ENCODE results near the gene RPS6KA6. TPM values are rescaled to one million over a fixed set of nuclear protein-coding genes. Genes with fewer than 3 reads are reported as not detected.

RPS6KA6 gene
- polyA plus RNA-seq, 1 of the 3 experiments (the other 2 are of a cell fraction), result 1.7 TPM

GRCh38 chrX:84165711-84166110, 22.3 kb downstream of the RPS6KA6 start:
- no peaks in the 10 kb centered on the region for H3K36me3 ChIP-seq (replicated peaks in 1 of 2; ENCODE audit: control insufficient read depth in 1 of 2, insufficient read depth in 2 of 2, low read length in 1 of 2)
- H3K9me3 ChIP-seq, result no peaks in the 10 kb centered on the region
- no peaks in the 10 kb centered on the region for H3K27me3 ChIP-seq (ENCODE audit: insufficient read depth)
- TF ChIP-seq TCF12 (IDR thresholded peaks at IDR 0.05) (no peak), USF1 (IDR thresholded peaks at IDR 0.05; ENCODE audit: borderline replicate concordance, low read depth) (no peak), GABPA (IDR thresholded peaks at IDR 0.05; ENCODE audit: low read depth) (no peak), POLR2AphosphoS5 (IDR thresholded peaks at IDR 0.05; ENCODE audit: low read depth, low read length) (no peak), PBX3 (IDR thresholded peaks at IDR 0.05) (no peak), RFX5 (IDR thresholded peaks at IDR 0.05; ENCODE audit: low read length) (no peak), RAD21 (IDR thresholded peaks at IDR 0.05; ENCODE audit: low read length) (no peak), YY1 (IDR thresholded peaks at IDR 0.05; ENCODE audit: low read depth) (no peak), TAF1 (IDR thresholded peaks at IDR 0.05; ENCODE audit: borderline replicate concordance, low read depth, low read length) (no peak), ELF1 (IDR thresholded peaks at IDR 0.05) (no peak), ZBTB33 (IDR thresholded peaks at IDR 0.05; ENCODE audit: borderline replicate concordance, low read depth) (no peak), JUND (IDR thresholded peaks at IDR 0.05) (no peak)
- H3K27ac ChIP-seq (ENCODE audit: low read depth in 2 of 2, low read length in 1 of 2), result no peak overlapping the region
- no peaks in the 10 kb centered on the region for H4K20me1 ChIP-seq (ENCODE audit: insufficient read depth)
- H3K4me3 ChIP-seq (ENCODE audit: low read depth in 2 of 2, low read length in 1 of 2), result no peak overlapping the region
- H3K9me2 ChIP-seq, result no peaks in the 10 kb centered on the region
- POLR2A ChIA-PET, result no interaction called here
- 50% methylated on average over 1 of the region's 1 CpG for WGBS (ENCODE audit: low lambda C conversion rate)
- CTCF ChIA-PET, result no interaction called here
- H2AFZ ChIP-seq (ENCODE audit: low read depth), result no peak overlapping the region
- no peak overlapping the region for H3K9ac ChIP-seq
- no peak for DNase-seq
- H3F3A ChIP-seq (replicated peaks; ENCODE audit: insufficient read depth), result peaks cover 6% of the 10 kb centered on the region
- no peaks in the 10 kb centered on the region for H3K79me2 ChIP-seq (ENCODE audit: insufficient read depth)
- H3K4me2 ChIP-seq, result no peak overlapping the region
- no peaks in the 10 kb centered on the region for H3K4me1 ChIP-seq (ENCODE audit: control insufficient read depth in 1 of 2, insufficient read depth in 2 of 2, low read depth in 1 of 2, low read length in 1 of 2)

GRCh38 chrX:84162401-84162800, 25.6 kb downstream of the RPS6KA6 start:
- H4K20me1 ChIP-seq (ENCODE audit: insufficient read depth), result no peaks in the 10 kb centered on the region
- H3K4me2 ChIP-seq, result no peak overlapping the region
- no peaks in the 10 kb centered on the region for H3K27me3 ChIP-seq (ENCODE audit: insufficient read depth)
- DNase-seq, result no peak
- ChIA-PET CTCF (no interaction called here), POLR2A (no interaction called here)
- H3K36me3 ChIP-seq (replicated peaks in 1 of 2; ENCODE audit: control insufficient read depth in 1 of 2, insufficient read depth in 2 of 2, low read length in 1 of 2), result no peaks in the 10 kb centered on the region
- H3K9me2 ChIP-seq, result no peaks in the 10 kb centered on the region
- no peak overlapping the region for H2AFZ ChIP-seq (ENCODE audit: low read depth)
- no peak overlapping the region for H3K4me3 ChIP-seq (ENCODE audit: low read depth in 2 of 2, low read length in 1 of 2)
- no peaks in the 10 kb centered on the region for H3K79me2 ChIP-seq (ENCODE audit: insufficient read depth)
- H3K9ac ChIP-seq, result no peak overlapping the region
- H3K9me3 ChIP-seq, result no peaks in the 10 kb centered on the region
- H3K27ac ChIP-seq (ENCODE audit: low read depth in 2 of 2, low read length in 1 of 2), result no peak overlapping the region
- no peaks in the 10 kb centered on the region for H3F3A ChIP-seq (replicated peaks; ENCODE audit: insufficient read depth)
- no peaks in the 10 kb centered on the region for H3K4me1 ChIP-seq (ENCODE audit: control insufficient read depth in 1 of 2, insufficient read depth in 2 of 2, low read depth in 1 of 2, low read length in 1 of 2)
- no peak for TF ChIP-seq USF1 (IDR thresholded peaks at IDR 0.05; ENCODE audit: borderline replicate concordance, low read depth)
- TF ChIP-seq RAD21 (IDR thresholded peaks at IDR 0.05; ENCODE audit: low read length), result no peak
- no peak for TF ChIP-seq TCF12 (IDR thresholded peaks at IDR 0.05)
- no peak for TF ChIP-seq REST (IDR thresholded peaks at IDR 0.05; ENCODE audit: low read depth, low read length)
- no peak for TF ChIP-seq EP300 (IDR thresholded peaks at IDR 0.05; ENCODE audit: borderline replicate concordance in 1 of 2, low read depth in 1 of 2, low read length in 1 of 2)
- no peak for TF ChIP-seq TAF1 (IDR thresholded peaks at IDR 0.05; ENCODE audit: borderline replicate concordance, low read depth, low read length)
- TF ChIP-seq NFIC (IDR thresholded peaks at IDR 0.05; ENCODE audit: borderline replicate concordance), result no peak
- TF ChIP-seq YY1 (IDR thresholded peaks at IDR 0.05; ENCODE audit: low read depth), result no peak
- no peak for TF ChIP-seq GATA2 (CRISPR knock-in tag; IDR thresholded peaks at IDR 0.05)
- no peak for TF ChIP-seq JUND (IDR thresholded peaks at IDR 0.05)
- no peak for TF ChIP-seq ELF1 (IDR thresholded peaks at IDR 0.05)
- no peak for TF ChIP-seq CHD2 (IDR thresholded peaks at IDR 0.05; ENCODE audit: low read length, partially characterized antibody)
- TF ChIP-seq CTCF (IDR thresholded peaks at IDR 0.05), result no peak

Data from SK-N-SH (cell line).